MCF 10A (cell line): ENCODE results near the gene SMYD3. TPM values are rescaled to one million over a fixed set of nuclear protein-coding genes. Genes with fewer than 3 reads are reported as not detected.

ENCODE experiments used
- BruUV-seq: library from RNA; stranded (reverse); fragments of 400-500 nt; replicated peaks from 2 replicates; lab custom pipeline; 2021; lab: Mats Ljungman, UMichigan
- CTCF ChIA-PET: fragments of 300-600 bp; sonication (Branson Sonifier 250); formaldehyde crosslinking; extraction: SDS; loops from one replicate; lab custom pipeline; 2021; ENCODE audit warnings: antibody characterized with exemption, inconsistent platforms; lab: Yijun Ruan, JAX
- POLR2A ChIA-PET: fragments of 300-600, 350-650 bp; sonication (Branson Sonifier 250); formaldehyde crosslinking; extraction: SDS; loops from one replicate; lab custom pipeline; 2020; ENCODE audit warnings: antibody characterized with exemption, inconsistent platforms; lab: Yijun Ruan, JAX
- DNase-seq: peaks from one replicate; pipeline ENCODE4 v3.0.0-alpha.2; 2018; ENCODE audit not compliant: unreplicated experiment
- H3K27ac Mint-ChIP-seq: one replicate; pipeline ENCODE4 v1.8.0; 2022; ENCODE audit warnings: mild to moderate bottlenecking, low read depth, mixed read lengths; ENCODE audit not compliant: unreplicated experiment
- H3K27me3 Mint-ChIP-seq: one replicate; pipeline ENCODE4 v1.8.0; 2022; ENCODE audit warnings: mixed read lengths; ENCODE audit not compliant: insufficient read depth, unreplicated experiment
- H3K36me3 Mint-ChIP-seq: one replicate; pipeline ENCODE4 v1.8.0; 2022; ENCODE audit warnings: mild to moderate bottlenecking, moderate library complexity, mixed read lengths; ENCODE audit not compliant: insufficient read depth, unreplicated experiment
- H3K4me1 Mint-ChIP-seq: one replicate; pipeline ENCODE4 v1.8.0; 2022; ENCODE audit warnings: mixed read lengths; ENCODE audit not compliant: insufficient read depth, unreplicated experiment
- H3K4me3 Mint-ChIP-seq: one replicate; pipeline ENCODE4 v1.8.0; 2022; ENCODE audit warnings: mild to moderate bottlenecking, moderate library complexity, mixed read lengths; ENCODE audit not compliant: unreplicated experiment
- H3K9me3 Mint-ChIP-seq: one replicate; pipeline ENCODE4 v1.8.0; 2022; ENCODE audit warnings: mixed read lengths; ENCODE audit not compliant: unreplicated experiment
- CTCF ChIP-seq: fragments of 200-600 bp; IDR thresholded peaks from one replicate; pipeline ENCODE4 v1.8.0; 2022; ENCODE audit warnings: antibody characterized with exemption, mild to moderate bottlenecking; ENCODE audit not compliant: unreplicated experiment
- intact Hi-C: fragments of 100-400 bp; cut with micrococcal nuclease; formaldehyde crosslinking; loops from 2 replicates; pipeline ENCODE4 v1.14.1; 2022
- total RNA-seq: library from RNA; stranded (reverse); gene quantifications from 2 replicates; pipeline ENCODE4 v1.2.3, GENCODE V29; 2022

The SMYD3 gene
- total RNA-seq, 1 experiment from 2014 or later: 26.9 TPM

DNA sequence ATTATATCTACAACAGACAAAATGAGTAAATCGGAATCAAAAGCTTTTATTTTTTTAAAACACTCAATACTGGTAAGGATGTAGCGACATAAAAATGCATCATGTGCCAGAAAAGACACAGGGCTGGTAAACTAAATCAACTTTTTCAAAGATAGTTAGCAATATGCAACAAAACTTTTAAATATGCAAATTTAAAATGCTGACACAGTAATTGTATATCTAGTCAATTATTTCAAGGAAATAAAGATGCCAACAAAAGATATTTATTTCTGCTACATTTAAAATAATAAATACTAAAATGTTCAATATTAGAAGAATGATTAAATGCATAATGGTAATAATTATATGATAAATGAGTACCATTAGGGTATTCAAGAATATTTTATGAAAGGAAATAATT, 295.1 kb downstream of the SMYD3 start:
- H3K36me3 Mint-ChIP-seq: no peaks in the 10 kb centered on the region
- POLR2A ChIA-PET: no interaction called here
- H3K27me3 Mint-ChIP-seq: no peaks in the 10 kb centered on the region
- CTCF ChIA-PET: no interaction called here
- no peak overlapping the region for H3K4me3 Mint-ChIP-seq
- no peaks in the 10 kb centered on the region for H3K9me3 Mint-ChIP-seq
- BruUV-seq: no TSS peak
- H3K4me1 Mint-ChIP-seq: peaks cover 12% of the 10 kb centered on the region
- no peak overlapping the region for H3K27ac Mint-ChIP-seq
- no peak for TF ChIP-seq CTCF
- DNase-seq: no peak
- intact Hi-C loops: no loop called here

- Mint-ChIP-seq H3K9me3 (no peaks in the 10 kb centered on the region), H3K27ac (no peak overlapping the region), H3K4me3 (no peak overlapping the region), H3K4me1 (peaks cover 12% of the 10 kb centered on the region), H3K27me3 (no peaks in the 10 kb centered on the region), H3K36me3 (no peaks in the 10 kb centered on the region)
- no TSS peak for BruUV-seq
- POLR2A ChIA-PET: no interaction called here
- TF ChIP-seq CTCF: no peak
- no peak for DNase-seq
- CTCF ChIA-PET: interaction anchor here (0.8 kb wide), 1 partner anchor 282 kb away, joined by 9 read pairs; no protein-coding TSS in a partner anchor
- intact Hi-C loops: no loop called here
Observed at GRCh38 chr1:246210756-246211155, 296.3 kb downstream of the SMYD3 start.

DNA sequence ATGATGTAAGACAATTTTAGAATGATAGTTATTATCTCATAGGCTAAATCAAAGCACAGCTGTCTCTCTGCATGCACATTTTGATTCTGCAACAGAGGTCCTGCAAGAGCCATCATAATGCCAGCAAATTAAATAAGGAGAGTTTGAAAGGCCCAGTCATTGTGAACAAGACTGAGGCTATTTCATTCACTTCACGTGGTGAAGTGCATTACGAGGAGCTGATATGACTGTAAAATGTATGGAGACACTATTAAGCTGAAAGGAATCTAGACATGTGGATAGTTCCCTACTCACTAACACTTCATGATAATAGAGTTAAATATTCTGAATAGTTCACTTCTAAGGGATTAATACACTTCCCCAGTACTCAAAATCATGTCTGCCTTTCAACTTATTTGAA, 299.0 kb downstream of the SMYD3 start:
- BruUV-seq: no TSS peak
- intact Hi-C loops: no loop called here
- Mint-ChIP-seq H3K27ac (no peak overlapping the region), H3K4me1 (no peaks in the 10 kb centered on the region), H3K9me3 (no peaks in the 10 kb centered on the region), H3K4me3 (no peak overlapping the region), H3K36me3 (no peaks in the 10 kb centered on the region), H3K27me3 (no peaks in the 10 kb centered on the region)
- POLR2A ChIA-PET: interaction anchor here (1.0 kb wide), 1 partner anchor 16 kb away, joined by 4 read pairs; no protein-coding TSS in a partner anchor
- TF ChIP-seq CTCF: no peak
- CTCF ChIA-PET: interaction anchor here (0.7 to 1.5 kb wide), 2 partner anchors 75 to 853 kb away, joined by 3 to 4 read pairs; no protein-coding TSS in a partner anchor
- no peak for DNase-seq

GRCh38 chr1:246203180-246203579, 303.9 kb downstream of the SMYD3 start:
- Mint-ChIP-seq H3K4me1 (no peaks in the 10 kb centered on the region), H3K9me3 (no peaks in the 10 kb centered on the region), H3K36me3 (no peaks in the 10 kb centered on the region), H3K27me3 (no peaks in the 10 kb centered on the region), H3K4me3 (no peak overlapping the region), H3K27ac (no peak overlapping the region)
- BruUV-seq: no TSS peak
- ChIA-PET POLR2A (interaction anchor here (0.6 kb wide), 1 partner anchor 1130 kb away, joined by 3 read pairs; no protein-coding TSS in a partner anchor), CTCF (interaction anchor here (0.6 to 1.8 kb wide), 4 partner anchors 10 to 1050 kb away, joined by 3 to 4 read pairs (median 3); no protein-coding TSS in a partner anchor)
- TF ChIP-seq CTCF: no peak
- intact Hi-C loops: no loop called here
- DNase-seq: no peak
